ENCODE data around the gene WNT1. TPM values are rescaled to one million over a fixed set of nuclear protein-coding genes. Genes with fewer than 3 reads are reported as not detected.
A peak's percentile ranks its signal among the peaks of the same experiment; 100 is the strongest.

Gene WNT1
- total and polyA plus RNA-seq, 10 of the 15 experiments (the other 5 are each of a cell fraction or from before 2014, with no cell fraction given) = not detected

- TF ChIP-seq, protein P1, sequence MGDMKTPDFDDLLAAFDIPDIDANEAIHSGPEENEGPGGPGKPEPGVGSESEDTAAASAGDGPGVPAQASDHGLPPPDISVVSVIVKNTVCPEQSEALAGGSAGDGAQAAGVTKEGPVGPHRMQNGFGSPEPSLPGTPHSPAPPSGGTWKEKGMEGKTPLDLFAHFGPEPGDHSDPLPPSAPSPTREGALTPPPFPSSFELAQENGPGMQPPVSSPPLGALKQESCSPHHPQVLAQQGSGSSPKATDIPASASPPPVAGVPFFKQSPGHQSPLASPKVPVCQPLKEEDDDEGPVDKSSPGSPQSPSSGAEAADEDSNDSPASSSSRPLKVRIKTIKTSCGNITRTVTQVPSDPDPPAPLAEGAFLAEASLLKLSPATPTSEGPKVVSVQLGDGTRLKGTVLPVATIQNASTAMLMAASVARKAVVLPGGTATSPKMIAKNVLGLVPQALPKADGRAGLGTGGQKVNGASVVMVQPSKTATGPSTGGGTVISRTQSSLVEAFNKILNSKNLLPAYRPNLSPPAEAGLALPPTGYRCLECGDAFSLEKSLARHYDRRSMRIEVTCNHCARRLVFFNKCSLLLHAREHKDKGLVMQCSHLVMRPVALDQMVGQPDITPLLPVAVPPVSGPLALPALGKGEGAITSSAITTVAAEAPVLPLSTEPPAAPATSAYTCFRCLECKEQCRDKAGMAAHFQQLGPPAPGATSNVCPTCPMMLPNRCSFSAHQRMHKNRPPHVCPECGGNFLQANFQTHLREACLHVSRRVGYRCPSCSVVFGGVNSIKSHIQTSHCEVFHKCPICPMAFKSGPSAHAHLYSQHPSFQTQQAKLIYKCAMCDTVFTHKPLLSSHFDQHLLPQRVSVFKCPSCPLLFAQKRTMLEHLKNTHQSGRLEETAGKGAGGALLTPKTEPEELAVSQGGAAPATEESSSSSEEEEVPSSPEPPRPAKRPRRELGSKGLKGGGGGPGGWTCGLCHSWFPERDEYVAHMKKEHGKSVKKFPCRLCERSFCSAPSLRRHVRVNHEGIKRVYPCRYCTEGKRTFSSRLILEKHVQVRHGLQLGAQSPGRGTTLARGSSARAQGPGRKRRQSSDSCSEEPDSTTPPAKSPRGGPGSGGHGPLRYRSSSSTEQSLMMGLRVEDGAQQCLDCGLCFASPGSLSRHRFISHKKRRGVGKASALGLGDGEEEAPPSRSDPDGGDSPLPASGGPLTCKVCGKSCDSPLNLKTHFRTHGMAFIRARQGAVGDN (IDR thresholded peaks at IDR 0.05) = peak; percentile 83
- TF ChIP-seq TARDBP (IDR thresholded peaks at IDR 0.05; ENCODE audit: borderline replicate concordance) = no peak; the same call in 1 of the 2 replicates
- 0 out of 2 replicates have a peak, but pooled peaks have one; percentile 86 for TF ChIP-seq WRNIP1 (IDR thresholded peaks at IDR 0.05; ENCODE audit: borderline replicate concordance, low read depth, low read length)
- TF ChIP-seq CHD2 (IDR thresholded peaks at IDR 0.05; ENCODE audit: borderline replicate concordance, low read depth, low read length) = 0 out of 2 replicates have a peak, but pooled peaks have one; percentile 47
- no peak for TF ChIP-seq ZNF592 (IDR thresholded peaks at IDR 0.05)
- TF ChIP-seq SMARCA5 (IDR thresholded peaks at IDR 0.05) = peak; percentile 84
- TF ChIP-seq MEF2A (IDR thresholded peaks at IDR 0.05; ENCODE audit: insufficient read depth, low read depth, low read length) = no peak; the same call in 1 of the 2 replicates
- TF ChIP-seq RFX5 (IDR thresholded peaks at IDR 0.05; ENCODE audit: low read depth, low read length) = 0 out of 2 replicates have a peak, but pooled peaks have one; percentile 47
- peak; percentile 52; the same call in 1 of the 2 replicates for TF ChIP-seq EED (IDR thresholded peaks at IDR 0.05; ENCODE audit: low read depth)
- no peak for TF ChIP-seq IRF5 (IDR thresholded peaks at IDR 0.05; ENCODE audit: borderline replicate concordance)
- no peak for TF ChIP-seq SUZ12 (IDR thresholded peaks at IDR 0.05; ENCODE audit: unreplicated experiment)
- no peak for TF ChIP-seq PAX5 (IDR thresholded peaks at IDR 0.05; ENCODE audit: borderline replicate concordance, low read depth, low read length)
- TF ChIP-seq GABPA (IDR thresholded peaks at IDR 0.05; ENCODE audit: low read depth) = peak; percentile 95
- no peak; the same call in none of the 2 replicates for TF ChIP-seq CBFB (IDR thresholded peaks at IDR 0.05; ENCODE audit: low read depth)
- no peak for TF ChIP-seq KAT2A (conservative IDR thresholded peaks at IDR 0.05; ENCODE audit: control insufficient read depth, low read depth, low read length)
- TF ChIP-seq BACH1 (IDR thresholded peaks at IDR 0.05; ENCODE audit: borderline replicate concordance) = peak; percentile 64
- peak; percentile 95 for TF ChIP-seq CREM (IDR thresholded peaks at IDR 0.05; ENCODE audit: low read depth)
- TF ChIP-seq NFXL1 (IDR thresholded peaks at IDR 0.05; ENCODE audit: borderline replicate concordance) = no peak
- no peak for TF ChIP-seq IRF4 (IDR thresholded peaks at IDR 0.05; ENCODE audit: low read depth, low read length)
Measured at GRCh38 chr12:49018261-49019119, 40.4 kb downstream of the WNT1 start, which contains the start of gene PRKAG1 (continued).

Data from GM12878 (cell line).